ENCODE results near the gene PM20D2.

- TF ChIP-seq CTCF (conservative IDR thresholded peaks at IDR 0.05; ENCODE audit: low read depth, low read length), result no peak
- no peak for TF ChIP-seq EZH2 (IDR thresholded peaks at IDR 0.05; ENCODE audit: borderline replicate concordance, low read depth, low read length, poor library complexity, severe bottlenecking)
Observed at GRCh38 chr6:89208551-89208950, 62.7 kb downstream of the PM20D2 start.
